ENCODE data around the gene ARHGDIB.

The ARHGDIB gene

DNA sequence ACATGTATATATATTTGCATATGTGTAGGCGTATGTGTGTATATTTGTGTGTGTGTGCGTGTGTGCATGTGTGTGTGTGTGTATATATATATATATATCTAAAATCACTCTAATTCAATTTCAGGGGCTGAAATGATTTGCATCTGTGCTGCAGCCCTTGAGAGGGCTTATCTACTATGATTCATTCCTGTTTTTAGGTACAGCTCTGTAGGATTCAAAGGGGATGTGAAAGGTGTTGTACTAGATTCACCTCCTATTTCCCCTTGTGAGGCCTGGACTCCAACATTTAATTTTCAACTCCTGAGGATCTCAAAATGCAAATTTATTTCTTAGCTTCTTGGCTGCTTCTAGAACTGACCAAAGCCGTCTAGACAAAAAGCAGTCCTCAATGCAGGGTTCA is 34.1 kb downstream of the ARHGDIB start:
- no peak for DNase-seq

DNA sequence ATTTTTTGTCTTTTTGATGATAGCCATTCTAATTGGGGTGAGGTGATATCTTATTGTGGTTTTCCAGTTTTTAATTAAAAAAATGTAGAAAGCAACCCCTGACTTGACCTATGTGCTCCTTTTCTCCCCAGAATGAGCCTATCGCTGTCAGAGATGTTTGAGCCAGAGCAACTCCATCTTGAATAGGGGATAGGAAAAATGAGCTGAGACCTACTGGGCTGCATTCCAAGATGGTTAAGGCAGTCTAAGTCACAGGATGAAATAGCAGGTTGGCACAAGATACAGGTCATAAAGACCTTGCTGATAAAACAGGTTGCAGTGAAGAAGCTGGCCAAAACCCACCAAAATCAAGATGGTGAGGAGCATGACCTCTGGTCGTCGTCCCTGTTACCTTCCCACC is 36.9 kb downstream of the ARHGDIB start:
- DNase-seq, result no peak

DNA sequence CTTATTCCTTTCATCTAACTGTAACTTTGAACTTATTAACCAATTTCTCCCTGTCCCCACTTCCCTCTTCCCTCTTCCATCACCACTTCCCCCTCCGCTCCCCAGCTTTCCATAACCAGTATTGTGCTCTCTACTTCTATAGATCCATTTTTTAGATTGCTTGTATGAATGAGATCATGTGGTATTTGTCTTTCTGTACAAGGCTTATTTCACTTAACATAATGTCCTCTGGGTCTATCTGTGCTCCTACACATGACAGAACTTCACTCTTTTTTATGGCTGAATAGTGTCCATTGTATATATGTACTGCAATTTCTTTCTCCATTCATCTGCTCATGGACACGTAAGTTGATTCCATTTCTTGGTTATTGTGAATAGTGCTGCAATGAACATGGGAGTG is 37.5 kb downstream of the ARHGDIB start:
- DNase-seq, result no peak

DNA sequence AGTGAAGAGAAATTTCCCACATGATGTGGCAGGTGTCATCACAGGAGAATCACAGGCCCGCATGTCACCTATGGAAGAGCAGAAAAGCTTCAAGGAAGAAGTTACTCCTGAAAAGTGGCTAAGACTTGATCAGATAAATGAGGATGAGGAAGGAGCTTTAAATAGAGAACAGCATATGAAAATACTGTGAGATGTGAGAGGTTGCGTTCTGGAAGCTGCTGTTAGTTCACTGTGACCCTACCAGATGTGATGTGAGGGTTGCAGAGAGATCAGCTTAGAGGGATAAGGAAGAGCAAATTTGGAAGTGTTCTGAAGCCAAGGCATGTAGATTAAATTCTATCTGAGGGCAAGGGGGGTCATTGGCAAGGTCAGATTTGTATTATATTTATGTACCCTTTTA is 40.2 kb downstream of the ARHGDIB start:
- no peak for DNase-seq

DNA sequence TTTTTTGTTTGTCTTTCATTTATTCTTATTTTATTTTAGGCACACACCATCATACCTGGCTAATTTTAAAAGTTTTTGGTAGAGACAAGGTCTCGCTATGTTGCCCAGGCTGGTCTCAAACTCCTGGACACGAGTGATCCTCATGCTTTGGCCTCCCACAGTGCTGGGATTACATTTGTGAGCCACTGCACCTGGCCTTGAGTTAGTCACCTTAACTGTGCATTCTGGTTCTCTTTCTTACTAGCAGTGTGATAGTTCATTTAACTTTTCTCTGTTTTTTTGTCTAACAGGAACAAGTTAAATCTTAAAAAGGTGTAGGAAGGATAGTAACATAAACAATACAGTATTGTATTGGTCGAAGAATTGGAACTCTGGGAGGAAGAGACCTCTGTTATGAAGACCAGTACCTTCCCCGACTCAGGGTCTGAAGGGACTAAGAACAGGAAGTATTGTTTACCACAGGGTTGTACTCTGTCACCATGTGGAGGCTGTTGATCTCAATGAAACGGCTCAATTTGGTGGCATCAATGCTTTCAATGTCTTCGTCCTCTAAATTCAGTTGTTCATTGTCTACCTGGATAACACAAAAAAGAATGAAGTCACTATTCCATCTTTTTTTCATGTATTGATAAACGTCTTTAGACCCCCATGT is 40.8 kb downstream of the ARHGDIB start:
- no peak for DNase-seq

DNA sequence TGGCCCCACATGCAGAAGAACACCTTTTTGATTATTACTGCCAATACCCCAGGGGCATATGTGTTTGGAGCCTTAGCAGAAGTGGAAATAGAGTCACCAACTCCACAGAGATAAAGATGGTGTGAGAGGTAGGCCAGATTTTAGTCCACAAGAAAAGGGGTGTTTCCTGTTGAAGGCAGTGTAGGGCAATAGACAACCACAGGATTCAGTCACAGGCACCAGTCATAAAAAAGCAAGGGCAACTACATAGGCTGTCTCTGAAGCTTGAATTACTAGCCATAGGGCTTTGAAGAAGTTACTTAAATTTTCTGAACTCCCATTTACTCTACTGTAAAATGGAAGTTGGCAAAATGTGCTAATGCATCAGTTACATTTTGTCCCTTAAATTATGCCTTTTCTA is 41.9 kb downstream of the ARHGDIB start:
- no peak for DNase-seq

DNA sequence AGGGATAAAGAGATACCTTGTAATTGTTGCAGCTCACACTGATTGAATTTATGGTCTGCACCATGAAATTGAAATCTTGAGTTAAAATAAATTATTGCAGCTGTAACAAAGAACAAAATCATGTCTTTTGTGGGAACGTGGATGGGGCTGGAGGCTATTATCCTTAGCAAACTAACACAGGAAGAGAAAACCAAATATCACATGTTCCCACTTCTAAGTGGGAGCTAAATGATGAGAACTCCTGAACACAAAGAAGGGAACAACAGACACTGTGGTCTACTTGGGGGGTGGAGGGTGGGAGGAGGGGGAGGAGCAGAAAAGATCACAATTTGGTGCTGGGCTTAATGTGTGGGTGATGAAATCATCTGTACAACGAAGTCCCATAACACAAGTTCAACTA is 45.7 kb downstream of the ARHGDIB start:
- DNase-seq, result no peak

DNA sequence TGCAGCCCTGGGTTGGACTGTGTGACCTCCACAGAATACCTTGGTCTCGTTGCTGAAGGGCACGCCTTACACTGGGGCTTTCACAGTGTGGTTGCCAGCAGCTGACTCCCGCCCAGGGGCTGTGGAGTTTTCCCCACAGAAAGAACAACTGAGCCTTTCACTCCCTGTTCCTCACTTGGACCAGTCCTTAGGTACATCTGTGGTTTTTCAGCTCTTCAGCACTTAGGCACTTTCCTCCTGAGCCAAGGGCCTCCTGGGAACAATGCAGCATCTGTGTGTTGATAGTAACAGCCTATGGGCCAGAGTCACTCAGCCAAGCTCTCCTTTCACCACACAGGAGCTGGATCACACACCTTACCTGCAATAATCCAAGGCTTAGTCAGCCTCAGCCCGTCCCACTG is 48.0 kb downstream of the ARHGDIB start:
- no peak for DNase-seq

DNA sequence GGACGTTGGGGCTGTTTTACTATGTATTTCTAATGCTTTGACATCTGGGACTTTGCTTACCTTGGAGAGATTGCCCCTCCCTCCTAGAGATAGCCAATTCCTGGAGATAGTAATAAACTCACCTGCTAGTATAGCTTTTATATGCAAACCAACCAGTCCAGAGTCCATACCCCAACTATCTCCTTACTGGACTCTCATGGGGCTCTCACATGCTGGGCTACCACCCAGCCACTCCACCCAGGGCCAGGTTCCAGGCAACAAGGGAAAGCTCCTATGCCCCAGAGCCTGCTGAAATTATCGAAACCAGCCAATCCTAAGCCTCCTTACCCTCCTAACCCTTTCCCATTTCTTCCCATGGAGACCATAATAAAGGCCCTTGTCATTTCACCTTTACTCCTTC is 50.3 kb downstream of the ARHGDIB start:
- no peak for DNase-seq

DNA sequence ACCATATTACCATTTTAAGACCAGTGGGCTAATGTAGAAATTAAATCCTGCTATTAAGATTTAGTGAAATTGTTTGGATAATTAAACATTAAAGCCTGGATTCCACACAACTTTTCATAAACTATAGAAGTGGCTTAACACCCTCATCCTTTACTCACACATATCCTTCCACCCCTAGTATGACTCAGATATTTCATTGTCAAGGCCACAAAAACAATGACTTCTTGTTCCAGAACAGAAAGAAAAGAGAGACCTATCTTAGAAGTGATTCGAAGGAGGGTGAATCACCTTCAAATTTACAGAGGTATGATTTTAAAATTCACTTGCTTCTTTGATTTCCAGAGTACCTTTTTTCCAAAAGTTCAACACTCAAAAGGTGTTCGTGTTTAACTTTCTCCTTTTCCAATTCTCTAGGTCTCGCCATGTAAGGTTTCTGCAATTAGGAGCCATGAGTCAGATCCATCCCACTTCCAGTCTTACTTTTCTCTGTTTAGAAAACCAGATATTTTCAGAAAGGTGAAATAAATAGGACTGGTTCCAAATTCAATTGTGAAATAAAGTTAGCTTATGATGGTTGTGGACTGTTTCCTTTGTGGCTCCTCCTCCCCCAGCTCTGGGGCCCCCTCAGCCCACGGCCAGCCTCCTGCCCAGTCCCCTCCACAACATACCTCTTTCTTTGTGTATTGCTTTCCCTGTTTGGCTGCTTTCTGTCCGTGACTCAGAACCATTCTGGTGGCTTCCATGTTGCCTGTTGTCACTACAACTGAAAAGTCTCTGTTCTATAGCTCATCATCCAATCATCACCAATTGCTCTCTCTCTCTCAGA is 51.1 kb downstream of the ARHGDIB start:
- DNase-seq, result no peak

DNA sequence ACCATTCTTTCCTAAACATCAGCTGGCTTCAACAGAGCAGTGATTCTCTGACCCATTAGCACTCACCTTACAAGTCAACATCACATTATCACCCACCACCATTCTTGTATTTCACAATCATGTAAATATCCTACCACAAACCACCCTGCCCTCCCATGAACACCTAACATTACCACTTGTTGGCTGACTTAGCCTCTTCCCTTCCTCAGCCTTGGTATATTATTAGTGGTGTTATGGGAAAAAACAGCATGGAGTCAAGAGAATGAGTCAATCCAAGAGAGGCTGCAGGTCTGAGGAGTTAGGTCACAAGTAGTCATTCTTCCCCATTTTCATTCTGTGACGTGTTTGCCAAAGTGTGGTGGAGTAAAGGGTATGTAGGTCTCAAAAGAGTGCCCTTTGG is 53.4 kb downstream of the ARHGDIB start:
- no peak for DNase-seq

DNA sequence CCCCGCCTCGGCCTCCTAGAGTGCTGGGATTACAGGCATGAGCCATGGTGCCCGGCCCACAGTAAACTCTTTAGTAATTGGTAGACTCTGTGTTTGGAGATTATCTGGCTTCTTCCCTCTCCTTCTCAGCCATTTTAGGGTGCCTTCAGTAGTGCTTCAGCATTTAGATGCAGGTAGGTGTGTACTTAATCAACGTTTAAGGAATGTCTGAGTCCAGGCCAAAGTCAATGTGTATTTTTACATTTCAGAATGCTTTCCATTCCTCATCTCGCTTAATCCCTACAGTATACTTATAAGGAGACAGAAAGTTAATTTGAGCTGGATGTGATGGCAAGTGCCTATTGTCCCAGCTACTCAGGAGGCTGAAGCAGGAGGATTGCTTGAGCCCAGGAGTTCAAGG is 55.3 kb downstream of the ARHGDIB start:
- no peak for DNase-seq

DNA sequence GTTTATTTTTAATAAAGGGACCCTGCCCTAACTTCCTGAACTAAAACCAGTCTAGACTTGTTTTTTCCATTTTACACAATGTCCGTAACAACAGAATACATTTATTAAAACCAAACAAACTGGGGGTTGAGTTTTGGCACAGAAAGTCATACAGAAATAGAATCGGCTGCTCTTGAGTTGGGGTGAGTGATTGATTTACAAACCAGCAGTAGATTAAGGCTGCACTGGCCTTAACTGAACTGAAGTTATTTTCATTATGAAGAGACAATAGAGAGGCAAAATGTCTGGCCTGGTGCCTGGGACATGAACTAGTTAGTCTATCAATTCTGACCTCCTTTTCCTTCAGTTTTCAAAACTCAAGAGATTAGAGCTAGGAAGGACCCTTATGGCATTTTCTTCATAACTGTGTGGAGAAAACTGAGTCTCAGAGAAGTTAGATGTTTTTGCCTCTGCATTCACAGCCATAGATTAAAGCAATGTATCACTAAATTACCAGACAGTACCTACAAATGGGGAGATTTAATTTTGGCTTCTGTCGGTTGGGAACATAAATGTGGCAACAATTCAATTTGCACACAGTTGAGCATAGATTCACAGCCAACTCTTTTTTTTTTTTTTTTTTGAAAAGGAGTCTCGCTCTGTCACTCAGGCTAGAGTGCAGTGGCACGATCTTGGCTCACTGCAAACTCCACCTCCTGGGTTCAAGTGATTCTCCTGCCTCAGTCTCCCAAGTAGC is 56.0 kb downstream of the ARHGDIB start:
- no peak for DNase-seq

DNA sequence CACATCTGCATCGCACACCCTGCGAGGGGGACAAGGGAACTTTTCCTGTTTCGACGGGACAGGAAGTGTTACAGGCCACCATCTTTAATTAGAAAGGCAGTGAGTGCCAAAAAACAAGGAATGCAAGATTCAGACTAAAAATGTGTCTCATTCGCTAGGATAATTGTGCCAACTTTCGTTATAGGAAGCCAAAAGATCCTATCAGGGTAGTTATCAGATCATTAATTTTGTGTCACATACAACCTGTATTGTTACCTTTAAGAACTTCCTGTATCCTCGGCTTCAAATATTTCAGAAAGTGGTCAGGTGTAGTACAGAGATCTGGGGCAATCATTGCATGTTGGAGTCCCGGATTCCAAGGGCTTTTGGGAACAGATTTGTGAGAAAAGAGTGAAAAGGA is 56.5 kb downstream of the ARHGDIB start:
- no peak for DNase-seq

DNA sequence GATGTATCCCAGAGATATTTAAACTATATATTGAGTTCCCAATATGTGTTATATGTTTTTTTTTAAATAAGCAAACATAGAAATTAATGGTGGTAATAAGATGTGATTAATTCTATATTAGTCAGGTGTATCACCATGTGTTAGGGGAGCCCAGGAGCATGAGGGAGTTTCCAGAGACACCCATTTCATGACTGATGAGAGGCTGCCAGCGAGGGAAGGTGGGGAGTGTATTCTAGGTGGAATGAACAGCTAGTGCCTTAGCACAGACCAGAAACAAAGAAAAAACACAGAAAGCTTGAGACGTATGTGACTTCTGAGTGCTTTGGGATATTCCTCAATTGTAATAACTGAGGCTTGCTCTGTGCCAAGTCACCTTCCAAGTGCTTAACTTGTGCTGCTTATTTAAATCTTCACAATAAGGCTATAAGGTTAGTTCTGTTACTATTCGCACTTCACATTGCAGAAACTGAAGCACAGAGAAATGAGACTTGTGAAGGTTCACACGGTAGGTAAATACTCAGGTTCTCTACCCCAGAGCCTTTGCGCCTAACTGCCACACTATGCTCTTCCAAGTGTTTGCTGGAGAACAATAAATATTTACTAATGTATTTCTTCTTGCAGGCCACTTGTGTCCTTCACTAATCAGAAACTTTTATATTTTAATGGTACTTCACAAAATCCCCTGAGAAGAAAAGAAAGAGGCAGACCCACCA is 57.9 kb downstream of the ARHGDIB start:
- DNase-seq, result no peak

DNA sequence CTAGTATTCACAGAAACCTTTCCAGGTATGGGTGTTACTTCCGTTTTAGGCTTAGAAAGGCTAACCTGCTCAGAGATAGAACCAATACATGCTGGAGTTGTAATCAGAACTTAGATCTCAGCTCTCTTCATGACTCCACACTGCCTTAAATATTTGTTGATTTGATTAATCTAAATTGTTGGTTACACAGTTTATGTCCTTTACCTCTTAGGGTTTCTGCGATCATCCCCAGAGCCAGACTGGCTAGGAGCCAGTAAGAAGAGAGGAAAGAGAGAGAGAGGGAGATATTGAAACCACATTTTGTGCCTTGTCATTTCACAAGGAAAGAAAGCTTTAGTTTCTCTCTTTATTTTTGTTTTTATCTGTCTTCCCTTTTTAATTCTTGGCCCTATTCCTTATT is 58.9 kb downstream of the ARHGDIB start:
- DNase-seq, result no peak

DNA sequence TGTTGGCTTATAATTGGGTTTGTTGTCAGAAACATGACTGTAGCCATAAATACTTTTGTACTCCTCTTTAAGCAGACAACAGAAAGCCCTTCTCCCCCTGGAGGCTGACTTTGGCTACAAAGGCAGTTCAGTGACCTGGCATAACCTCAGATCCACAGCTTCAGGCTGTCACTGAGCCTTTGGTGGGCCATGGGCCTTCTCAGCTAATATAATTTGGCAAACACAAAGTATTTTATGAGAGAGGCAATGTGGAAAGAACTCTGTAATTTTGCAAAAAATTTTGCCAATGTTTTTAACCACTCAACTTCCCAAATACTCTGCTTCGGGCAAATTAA is 60.2 kb downstream of the ARHGDIB start:
- no peak for DNase-seq

DNA sequence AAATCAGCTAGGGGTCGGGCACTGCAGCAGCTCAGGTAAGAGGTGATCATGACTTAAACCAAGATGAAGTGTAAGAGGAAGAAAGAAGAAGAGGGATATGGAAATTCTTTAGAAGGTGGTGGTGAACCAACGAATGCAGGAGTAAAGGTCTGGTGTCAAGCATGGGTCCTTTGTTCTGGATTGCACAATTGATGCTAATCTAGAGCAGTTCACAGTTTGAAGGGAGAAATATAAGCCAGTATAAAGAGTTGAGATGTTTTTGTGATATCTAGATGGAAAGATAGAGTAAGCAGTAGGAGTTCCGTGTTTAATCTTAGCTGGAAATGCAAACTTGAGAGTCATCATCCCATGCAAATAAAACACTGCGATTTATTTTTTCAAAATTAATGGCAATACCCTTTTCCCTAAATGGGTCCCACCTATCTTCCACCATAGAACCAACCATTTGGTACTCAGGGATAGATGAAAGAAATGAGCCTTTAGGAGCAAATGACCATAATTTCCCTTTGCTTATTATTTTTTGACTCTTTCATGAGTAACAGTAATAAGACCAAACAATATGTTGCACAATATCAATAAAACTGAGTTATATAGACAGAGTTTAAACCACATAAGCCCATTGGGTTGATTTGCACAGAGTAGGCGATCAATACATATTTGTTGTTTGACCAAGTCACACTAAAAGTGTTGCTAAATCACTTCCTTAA is 60.7 kb downstream of the ARHGDIB start:
- no peak for DNase-seq

DNA sequence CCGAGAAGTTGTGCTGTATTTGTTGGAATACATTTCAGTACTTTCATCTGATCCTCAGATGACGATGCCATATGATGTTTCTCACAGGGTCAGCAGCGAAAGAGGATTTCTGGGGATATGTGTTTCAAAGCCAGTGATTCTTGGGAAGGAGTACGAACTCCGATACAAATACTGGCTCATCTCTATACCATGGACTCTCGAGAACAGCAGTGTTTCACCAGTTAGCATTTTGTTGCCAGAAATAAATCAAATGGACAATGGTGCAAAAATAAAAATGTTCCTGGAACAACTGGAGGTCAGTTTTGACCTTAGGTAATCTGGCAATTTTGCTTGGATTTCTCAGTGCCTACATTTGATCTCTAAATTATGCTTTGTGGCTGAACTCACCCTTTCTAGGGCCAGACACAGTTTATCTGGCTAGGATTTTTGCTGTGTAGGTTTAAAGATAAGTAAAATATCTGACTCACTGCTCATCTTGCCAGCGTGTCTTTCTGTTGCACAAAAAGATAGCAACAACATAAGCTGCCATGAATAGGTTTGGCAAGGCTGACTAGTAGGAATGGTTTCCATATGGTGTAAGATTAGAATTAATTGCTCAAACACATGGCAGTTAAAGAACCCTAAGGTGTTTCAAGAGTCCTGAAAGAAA is 64.8 kb downstream of the ARHGDIB start:
- no peak for DNase-seq

DNA sequence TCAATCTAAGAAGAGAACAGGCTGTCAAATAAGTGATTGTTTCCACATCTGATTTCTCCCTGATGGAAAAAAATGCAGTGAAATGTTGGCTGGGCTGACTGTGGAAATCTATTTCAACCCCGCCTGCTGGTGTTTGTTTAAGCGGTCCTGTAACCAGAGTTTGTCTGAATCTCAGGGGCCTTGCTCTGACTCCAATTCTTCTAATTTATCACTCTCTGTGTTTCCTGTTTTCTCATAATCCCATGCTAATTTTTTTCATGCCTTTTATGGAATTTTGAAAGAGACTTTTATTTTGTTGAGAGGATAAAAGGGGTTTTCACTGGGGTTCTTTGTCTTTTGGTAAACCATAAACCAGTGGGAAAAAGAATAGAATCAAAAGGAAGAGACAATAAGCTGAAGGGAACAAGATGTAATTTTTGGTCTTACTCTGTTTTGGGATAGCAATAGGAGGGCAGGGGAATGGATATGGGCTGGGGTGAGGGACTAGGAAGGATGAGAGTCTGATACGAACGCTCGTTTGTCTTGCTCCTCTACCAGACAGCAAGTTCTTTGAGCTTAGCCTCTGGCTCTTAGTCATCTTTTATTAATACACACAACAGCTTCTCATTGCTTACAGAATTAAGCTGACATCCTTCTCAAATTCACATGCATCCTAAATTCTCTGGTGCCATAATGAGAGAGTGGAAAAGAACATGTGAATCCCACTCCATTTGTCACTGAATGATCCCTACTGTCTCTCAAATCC is 67.7 kb downstream of the ARHGDIB start:
- no peak for DNase-seq

DNA sequence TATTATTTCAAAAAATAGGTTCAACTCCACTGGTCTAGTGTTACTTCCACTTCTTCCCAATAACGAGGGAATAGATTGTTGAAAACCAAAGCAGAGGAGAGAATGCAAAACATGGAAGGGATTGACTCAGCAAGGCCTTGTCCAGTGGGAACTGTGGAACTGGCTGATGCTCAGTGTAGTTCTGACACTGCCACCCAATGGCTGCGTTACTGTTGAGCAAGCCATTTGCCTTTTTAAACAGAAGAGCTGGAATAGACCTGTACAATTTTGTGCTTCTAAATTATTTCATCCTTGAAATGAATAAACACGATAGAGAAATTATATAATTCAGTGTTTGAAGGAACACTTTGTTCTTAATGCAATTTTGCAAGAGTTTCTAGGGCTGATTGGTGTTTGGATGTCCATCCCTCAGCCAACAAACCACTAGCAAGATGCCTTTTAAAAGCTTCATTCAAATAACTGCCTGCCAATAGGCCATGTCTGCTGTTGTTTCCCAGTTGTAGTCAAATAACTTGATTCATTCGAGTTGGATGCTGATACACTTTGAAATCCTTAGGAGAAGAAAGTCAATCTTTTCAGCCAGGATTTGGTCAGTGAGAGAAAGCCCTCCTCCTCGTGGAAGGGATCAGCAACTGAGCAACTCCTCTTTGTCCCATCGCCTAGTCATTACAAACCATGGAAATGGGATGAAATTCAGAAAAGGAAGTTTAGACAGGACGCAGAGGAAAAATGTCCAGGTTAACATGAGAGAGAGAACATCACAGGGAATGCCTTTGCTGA is 68.5 kb downstream of the ARHGDIB start:
- DNase-seq, result no peak

Measured in activated gamma-delta T cell treated with Interleukin-2 at 50 U/mL for 16 hours (primary cell).